Measurements from ENCODE around the gene EMC8. TPM values are rescaled to one million over a fixed set of nuclear protein-coding genes. Genes with fewer than 3 reads are reported as not detected.

Gene EMC8
- total and polyA plus RNA-seq, 2 of the 8 experiments (the other 6 are each of a cell fraction or from before 2014, with no cell fraction given), result 52.2 to 69.7 TPM

DNA sequence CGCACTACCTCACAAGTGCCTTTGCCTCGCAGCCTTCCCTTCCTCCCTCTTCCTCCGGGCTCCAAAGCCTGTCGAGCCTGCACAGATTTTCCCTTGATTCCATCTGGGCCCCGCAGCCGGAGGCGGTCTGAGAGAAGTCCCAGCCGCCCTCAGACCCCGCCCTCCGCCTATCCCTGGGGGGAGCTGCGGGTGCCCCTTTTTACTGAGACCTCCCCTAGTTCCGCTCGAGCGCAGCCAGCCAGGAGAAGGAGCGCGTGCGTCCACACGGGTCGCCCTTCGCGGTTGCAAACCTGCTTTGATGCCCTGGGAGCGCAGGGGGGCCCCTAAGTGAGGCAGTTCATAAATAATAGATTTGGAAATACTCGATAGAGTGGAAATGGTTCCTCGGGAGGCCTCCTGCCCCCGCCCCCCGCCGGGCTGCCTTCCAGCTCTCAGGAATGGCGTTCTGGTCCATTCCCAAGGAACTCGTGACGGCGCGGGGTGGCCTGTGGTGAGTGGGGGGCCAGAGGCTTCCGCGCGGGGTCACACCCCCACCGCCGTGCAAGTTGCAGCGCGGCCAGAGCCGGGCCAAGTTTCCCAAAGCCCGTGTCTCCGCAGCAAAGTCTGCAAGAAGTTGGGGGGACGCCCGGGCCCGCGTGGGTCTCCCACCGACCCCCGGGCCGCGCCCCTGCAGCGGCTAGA is 49.1 kb downstream of the EMC8 start (continued):
- no peak for TF ChIP-seq RNF2 (IDR thresholded peaks at IDR 0.05; ENCODE audit: borderline replicate concordance, low read depth, low read length, missing control alignments, poor library complexity, severe bottlenecking)
- peak; percentile 11; the same call in 1 of the 2 replicates for TF ChIP-seq BACH1 (IDR thresholded peaks at IDR 0.05; ENCODE audit: low read length)
- no peak for TF ChIP-seq CTCF (IDR thresholded peaks at IDR 0.05; ENCODE audit: control extremely low read depth in 1 of 3, insufficient read depth in 1 of 3, low read depth in 1 of 3, low read length in 3 of 3)
- no peak for TF ChIP-seq GTF2F1 (IDR thresholded peaks at IDR 0.05; ENCODE audit: borderline replicate concordance, low read depth, low read length)
- no peak for TF ChIP-seq SP4 (IDR thresholded peaks at IDR 0.05; ENCODE audit: low read length)
- no peak for TF ChIP-seq CTBP2 (IDR thresholded peaks at IDR 0.05; ENCODE audit: borderline replicate concordance, insufficient read depth, insufficient read length, low read length)
- TF ChIP-seq, protein P1, sequence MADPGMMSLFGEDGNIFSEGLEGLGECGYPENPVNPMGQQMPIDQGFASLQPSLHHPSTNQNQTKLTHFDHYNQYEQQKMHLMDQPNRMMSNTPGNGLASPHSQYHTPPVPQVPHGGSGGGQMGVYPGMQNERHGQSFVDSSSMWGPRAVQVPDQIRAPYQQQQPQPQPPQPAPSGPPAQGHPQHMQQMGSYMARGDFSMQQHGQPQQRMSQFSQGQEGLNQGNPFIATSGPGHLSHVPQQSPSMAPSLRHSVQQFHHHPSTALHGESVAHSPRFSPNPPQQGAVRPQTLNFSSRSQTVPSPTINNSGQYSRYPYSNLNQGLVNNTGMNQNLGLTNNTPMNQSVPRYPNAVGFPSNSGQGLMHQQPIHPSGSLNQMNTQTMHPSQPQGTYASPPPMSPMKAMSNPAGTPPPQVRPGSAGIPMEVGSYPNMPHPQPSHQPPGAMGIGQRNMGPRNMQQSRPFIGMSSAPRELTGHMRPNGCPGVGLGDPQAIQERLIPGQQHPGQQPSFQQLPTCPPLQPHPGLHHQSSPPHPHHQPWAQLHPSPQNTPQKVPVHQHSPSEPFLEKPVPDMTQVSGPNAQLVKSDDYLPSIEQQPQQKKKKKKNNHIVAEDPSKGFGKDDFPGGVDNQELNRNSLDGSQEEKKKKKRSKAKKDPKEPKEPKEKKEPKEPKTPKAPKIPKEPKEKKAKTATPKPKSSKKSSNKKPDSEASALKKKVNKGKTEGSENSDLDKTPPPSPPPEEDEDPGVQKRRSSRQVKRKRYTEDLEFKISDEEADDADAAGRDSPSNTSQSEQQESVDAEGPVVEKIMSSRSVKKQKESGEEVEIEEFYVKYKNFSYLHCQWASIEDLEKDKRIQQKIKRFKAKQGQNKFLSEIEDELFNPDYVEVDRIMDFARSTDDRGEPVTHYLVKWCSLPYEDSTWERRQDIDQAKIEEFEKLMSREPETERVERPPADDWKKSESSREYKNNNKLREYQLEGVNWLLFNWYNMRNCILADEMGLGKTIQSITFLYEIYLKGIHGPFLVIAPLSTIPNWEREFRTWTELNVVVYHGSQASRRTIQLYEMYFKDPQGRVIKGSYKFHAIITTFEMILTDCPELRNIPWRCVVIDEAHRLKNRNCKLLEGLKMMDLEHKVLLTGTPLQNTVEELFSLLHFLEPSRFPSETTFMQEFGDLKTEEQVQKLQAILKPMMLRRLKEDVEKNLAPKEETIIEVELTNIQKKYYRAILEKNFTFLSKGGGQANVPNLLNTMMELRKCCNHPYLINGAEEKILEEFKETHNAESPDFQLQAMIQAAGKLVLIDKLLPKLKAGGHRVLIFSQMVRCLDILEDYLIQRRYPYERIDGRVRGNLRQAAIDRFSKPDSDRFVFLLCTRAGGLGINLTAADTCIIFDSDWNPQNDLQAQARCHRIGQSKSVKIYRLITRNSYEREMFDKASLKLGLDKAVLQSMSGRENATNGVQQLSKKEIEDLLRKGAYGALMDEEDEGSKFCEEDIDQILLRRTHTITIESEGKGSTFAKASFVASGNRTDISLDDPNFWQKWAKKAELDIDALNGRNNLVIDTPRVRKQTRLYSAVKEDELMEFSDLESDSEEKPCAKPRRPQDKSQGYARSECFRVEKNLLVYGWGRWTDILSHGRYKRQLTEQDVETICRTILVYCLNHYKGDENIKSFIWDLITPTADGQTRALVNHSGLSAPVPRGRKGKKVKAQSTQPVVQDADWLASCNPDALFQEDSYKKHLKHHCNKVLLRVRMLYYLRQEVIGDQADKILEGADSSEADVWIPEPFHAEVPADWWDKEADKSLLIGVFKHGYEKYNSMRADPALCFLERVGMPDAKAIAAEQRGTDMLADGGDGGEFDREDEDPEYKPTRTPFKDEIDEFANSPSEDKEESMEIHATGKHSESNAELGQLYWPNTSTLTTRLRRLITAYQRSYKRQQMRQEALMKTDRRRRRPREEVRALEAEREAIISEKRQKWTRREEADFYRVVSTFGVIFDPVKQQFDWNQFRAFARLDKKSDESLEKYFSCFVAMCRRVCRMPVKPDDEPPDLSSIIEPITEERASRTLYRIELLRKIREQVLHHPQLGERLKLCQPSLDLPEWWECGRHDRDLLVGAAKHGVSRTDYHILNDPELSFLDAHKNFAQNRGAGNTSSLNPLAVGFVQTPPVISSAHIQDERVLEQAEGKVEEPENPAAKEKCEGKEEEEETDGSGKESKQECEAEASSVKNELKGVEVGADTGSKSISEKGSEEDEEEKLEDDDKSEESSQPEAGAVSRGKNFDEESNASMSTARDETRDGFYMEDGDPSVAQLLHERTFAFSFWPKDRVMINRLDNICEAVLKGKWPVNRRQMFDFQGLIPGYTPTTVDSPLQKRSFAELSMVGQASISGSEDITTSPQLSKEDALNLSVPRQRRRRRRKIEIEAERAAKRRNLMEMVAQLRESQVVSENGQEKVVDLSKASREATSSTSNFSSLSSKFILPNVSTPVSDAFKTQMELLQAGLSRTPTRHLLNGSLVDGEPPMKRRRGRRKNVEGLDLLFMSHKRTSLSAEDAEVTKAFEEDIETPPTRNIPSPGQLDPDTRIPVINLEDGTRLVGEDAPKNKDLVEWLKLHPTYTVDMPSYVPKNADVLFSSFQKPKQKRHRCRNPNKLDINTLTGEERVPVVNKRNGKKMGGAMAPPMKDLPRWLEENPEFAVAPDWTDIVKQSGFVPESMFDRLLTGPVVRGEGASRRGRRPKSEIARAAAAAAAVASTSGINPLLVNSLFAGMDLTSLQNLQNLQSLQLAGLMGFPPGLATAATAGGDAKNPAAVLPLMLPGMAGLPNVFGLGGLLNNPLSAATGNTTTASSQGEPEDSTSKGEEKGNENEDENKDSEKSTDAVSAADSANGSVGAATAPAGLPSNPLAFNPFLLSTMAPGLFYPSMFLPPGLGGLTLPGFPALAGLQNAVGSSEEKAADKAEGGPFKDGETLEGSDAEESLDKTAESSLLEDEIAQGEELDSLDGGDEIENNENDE (IDR thresholded peaks at IDR 0.05; ENCODE audit: insufficient replicate concordance, low read length), result no peak

Data from H1 (cell line).